ENCODE results near the gene DACT2. TPM values are rescaled to one million over a fixed set of nuclear protein-coding genes. Genes with fewer than 3 reads are reported as not detected.

The DACT2 gene, protein sequence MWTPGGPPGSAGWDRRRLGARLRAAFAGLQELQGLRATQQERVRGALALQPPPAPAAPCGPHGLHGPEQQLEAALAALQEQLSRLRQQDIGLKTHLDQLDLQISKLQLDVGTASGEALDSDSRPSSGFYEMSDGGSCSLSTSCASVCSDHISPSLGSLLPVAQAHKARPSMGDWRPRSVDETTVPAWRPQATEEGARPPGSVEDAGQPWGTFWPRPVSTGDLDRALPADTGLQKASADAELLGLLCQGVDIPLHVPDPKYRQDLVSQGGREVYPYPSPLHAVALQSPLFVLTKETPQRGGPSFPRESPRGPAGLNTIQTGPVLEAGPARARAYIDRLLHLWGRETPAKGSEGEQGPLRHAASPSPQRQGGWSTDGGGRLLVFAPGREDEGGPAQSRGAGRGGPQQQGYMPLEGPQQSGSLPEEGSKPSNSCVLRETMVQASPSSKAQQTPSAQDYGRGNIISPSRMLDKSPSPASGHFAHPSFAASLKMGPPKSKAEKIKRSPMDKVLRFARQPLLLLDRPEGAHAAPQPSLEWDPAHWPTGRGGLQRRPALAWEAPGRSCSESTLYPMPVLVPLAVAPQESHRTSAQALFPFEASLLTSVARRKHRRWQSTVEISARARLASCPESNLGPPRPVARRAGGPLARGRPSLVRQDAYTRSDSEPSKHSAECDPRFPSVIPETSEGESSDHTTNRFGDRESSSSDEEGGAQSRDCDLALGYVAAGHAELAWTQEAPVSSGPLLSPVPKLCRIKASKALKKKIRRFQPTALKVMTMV
- 1 to 10 TPM; 4.9 to 5.4 TPM for total RNA-seq

DNA sequence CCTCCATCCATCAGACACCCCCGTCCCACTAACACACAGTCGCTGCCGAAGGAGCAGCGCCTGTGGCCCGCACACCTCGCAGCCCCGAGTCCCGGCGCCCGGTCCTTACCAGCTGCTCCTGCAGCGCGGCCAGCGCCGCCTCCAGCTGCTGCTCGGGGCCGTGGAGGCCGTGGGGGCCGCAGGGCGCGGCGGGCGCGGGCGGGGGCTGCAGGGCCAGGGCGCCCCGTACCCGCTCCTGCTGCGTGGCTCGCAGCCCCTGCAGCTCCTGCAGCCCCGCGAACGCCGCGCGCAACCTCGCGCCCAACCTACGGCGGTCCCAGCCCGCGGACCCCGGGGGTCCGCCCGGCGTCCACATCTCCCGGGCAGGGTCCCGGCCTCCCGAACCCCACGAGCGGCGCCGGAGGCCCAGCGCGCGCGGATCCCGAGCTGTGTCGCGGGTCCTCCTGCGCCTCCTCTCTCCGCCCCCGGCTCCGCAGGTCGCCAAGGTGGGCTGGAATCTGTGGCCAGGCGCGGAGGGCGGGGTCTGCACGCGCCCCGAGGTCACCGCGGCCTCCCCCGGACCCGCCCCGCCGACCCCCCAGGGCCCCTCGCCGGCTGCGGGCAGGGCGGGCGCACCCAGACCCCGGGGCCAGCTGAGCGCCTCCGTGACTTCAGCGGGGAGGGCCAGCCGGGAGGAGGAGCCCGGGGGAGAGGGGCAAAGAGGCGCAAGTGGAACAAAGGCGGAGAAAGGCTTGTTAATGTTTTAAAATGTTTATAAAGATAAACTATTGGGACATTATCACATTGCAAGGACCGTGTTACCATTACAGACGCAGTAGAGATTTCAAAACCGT is at the start of gene DACT2:
TSS of gene DACT2 (minus strand) at position 499 of the 833 bp plus-strand sequence. CDS start at position 355, 144 bp downstream.
- Histone ChIP-seq H3K4me3 (peak within 1 kb of the TSS; percentile 7 to 34), H3K27ac (peak within 1 kb of the TSS in 3 of 4 donors; percentile 49 to 86 (median 78)), H3K36me3 (replicated peaks in 1 of 2; ENCODE audit: insufficient read depth in 1 of 2, low read depth in 2 of 2) (no peaks in the 10 kb centered on the region), H3K27me3 (no peaks in the 10 kb centered on the region), H3K4me1 (peaks cover 16% of the 10 kb centered on the region), H3K9me3 (peaks cover 0 to 4% (median 0%) of the 10 kb centered on the region in 3 donors)
- DNase-seq = peak in 1 of 4 donors; percentile 58
- intact Hi-C loops (cut with DNase I) = no loop called here
- 2% methylated on average over 18 to 83 of the region's 92 CpGs for WGBS, 2 donors
- TF ChIP-seq, protein P1, sequence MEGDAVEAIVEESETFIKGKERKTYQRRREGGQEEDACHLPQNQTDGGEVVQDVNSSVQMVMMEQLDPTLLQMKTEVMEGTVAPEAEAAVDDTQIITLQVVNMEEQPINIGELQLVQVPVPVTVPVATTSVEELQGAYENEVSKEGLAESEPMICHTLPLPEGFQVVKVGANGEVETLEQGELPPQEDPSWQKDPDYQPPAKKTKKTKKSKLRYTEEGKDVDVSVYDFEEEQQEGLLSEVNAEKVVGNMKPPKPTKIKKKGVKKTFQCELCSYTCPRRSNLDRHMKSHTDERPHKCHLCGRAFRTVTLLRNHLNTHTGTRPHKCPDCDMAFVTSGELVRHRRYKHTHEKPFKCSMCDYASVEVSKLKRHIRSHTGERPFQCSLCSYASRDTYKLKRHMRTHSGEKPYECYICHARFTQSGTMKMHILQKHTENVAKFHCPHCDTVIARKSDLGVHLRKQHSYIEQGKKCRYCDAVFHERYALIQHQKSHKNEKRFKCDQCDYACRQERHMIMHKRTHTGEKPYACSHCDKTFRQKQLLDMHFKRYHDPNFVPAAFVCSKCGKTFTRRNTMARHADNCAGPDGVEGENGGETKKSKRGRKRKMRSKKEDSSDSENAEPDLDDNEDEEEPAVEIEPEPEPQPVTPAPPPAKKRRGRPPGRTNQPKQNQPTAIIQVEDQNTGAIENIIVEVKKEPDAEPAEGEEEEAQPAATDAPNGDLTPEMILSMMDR (IDR thresholded peaks at IDR 0.05) = no peak
- TF ChIP-seq POLR2A (IDR thresholded peaks at IDR 0.05) = no peak
- ATAC-seq = peak; percentile 45

DNA sequence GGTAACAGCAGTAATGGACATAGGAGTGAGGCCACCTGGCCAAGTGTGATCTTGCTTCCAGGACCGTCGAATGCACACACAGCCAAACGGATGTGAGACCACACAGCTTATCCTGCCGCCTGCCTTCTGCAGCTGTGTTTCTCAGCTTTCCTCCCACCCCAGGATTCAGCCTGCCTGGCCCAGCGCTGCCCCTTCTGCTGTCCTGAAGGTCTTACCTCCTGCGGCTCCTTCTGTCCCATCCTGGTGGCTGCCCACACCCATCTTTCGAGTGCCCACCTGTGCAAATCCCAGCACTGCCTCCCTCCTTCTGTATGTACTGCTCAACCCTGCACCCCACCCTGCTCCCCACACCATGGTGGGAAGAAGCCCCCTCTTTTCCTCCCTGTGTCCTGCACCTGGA is 49.4 kb upstream of the DACT2 start:
- no peak for TF ChIP-seq POLR2A (IDR thresholded peaks at IDR 0.05)
- TF ChIP-seq, protein P1 (IDR thresholded peaks at IDR 0.05) = no peak
- Histone ChIP-seq H3K36me3 (replicated peaks in 1 of 2; ENCODE audit: insufficient read depth in 1 of 2, low read depth in 2 of 2) (no peaks in the 10 kb centered on the region), H3K27ac (no peak overlapping the region), H3K4me1 (peaks cover 16% of the 10 kb centered on the region), H3K4me3 (no peak overlapping the region), H3K9me3 (no peaks in the 10 kb centered on the region), H3K27me3 (no peaks in the 10 kb centered on the region)
- ATAC-seq (no peak), DNase-seq (no peak)
- 43 to 60% methylated on average over 7 of the region's 7 CpGs for WGBS, 2 donors
- intact Hi-C loops (cut with DNase I) = no loop called here

DNA sequence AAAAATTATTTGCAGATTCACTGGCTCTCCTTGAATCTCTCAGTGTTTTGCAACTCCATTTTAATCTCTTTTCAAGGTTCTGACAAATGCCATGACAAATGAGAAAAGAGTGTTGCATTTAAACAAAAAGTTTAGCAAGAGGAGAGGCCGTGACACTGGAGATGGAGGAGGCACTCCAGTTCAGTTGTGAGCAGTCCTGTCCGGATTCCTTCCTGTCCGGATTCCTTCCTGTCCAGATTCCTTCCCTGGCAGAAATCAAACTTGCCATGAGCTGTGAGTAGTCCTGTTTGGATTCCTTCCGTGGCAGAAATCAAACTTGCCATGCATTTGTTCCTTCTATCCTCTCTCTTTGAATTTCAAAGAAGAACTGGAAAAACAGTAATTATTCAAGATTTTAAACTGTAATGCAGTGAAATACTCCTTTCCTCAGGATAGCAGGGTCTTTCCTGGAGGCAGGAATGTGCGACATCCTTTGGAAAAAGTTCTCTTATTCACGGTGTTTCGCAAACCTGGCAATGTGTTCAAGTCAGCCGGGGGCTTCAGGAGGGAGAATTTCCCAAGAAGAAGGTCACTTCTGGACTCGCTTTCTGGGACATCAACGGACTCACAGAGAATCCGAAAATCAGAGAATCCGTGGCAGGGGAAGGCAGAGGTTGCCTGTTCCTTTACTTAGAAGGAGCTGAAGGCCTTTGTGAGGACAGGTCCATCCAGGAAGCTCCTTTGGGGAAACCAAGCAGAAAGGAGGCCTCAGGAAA is 48.7 kb upstream of the DACT2 start:
- no peaks in the 10 kb centered on the region for H3K27me3 ChIP-seq
- ATAC-seq (no peak), DNase-seq (no peak)
- no peaks in the 10 kb centered on the region for H3K9me3 ChIP-seq
- no peaks in the 10 kb centered on the region for H3K36me3 ChIP-seq (replicated peaks in 1 of 2; ENCODE audit: insufficient read depth in 1 of 2, low read depth in 2 of 2)
- H3K4me1 ChIP-seq = peaks cover 16% of the 10 kb centered on the region
- 82 to 85% methylated on average over 12 of the region's 12 CpGs for WGBS, 2 donors
- no peak for TF ChIP-seq POLR2A (IDR thresholded peaks at IDR 0.05)
- TF ChIP-seq, protein P1 (IDR thresholded peaks at IDR 0.05) = no peak
- H3K27ac ChIP-seq = no peak overlapping the region
- H3K4me3 ChIP-seq = no peak overlapping the region
- intact Hi-C loops (cut with DNase I) = no loop called here

DNA sequence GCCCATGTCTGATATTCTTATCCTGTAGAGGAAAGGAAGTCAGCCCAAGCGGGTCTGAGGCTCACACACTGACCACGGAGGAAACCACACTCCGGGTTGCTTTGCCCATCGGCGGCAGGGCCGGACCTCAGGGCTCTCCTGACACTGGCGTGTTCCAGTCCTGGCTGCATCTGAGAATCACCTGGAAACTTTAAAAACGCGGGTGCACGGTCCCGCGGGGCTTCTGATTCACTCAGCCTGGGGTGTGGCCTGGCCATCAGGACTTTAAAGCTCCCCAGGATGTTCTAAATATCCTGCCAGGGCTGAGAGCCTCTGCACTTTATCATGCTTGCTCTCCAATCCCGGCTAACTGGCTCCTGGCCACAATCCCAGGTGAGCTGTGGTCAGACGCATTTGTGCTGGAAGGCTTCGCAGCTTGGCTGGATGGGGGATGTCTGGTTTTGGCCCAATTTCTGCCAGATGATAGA is 47.7 kb upstream of the DACT2 start:
- Histone ChIP-seq H3K4me3 (no peak overlapping the region), H3K4me1 (peaks cover 7% of the 10 kb centered on the region), H3K27ac (no peak overlapping the region), H3K27me3 (no peaks in the 10 kb centered on the region), H3K9me3 (no peaks in the 10 kb centered on the region), H3K36me3 (replicated peaks in 1 of 2; ENCODE audit: insufficient read depth in 1 of 2, low read depth in 2 of 2) (no peaks in the 10 kb centered on the region)
- intact Hi-C loops (cut with DNase I) = no loop called here
- WGBS, 2 donors = 47 to 57% methylated on average over 8 to 15 of the region's 15 CpGs
- ATAC-seq (no peak), DNase-seq (no peak)
- TF ChIP-seq, protein P1 (IDR thresholded peaks at IDR 0.05) = no peak
- no peak for TF ChIP-seq POLR2A (IDR thresholded peaks at IDR 0.05)

All from body of pancreas (tissue), 4 donors.